ENCODE results near the gene KLK13. TPM values are rescaled to one million over a fixed set of nuclear protein-coding genes. Genes with fewer than 3 reads are reported as not detected.

Gene KLK13
- total and polyA plus RNA-seq, 7 donors = 0.58 to 0.60 TPM; not detected in 5

DNA sequence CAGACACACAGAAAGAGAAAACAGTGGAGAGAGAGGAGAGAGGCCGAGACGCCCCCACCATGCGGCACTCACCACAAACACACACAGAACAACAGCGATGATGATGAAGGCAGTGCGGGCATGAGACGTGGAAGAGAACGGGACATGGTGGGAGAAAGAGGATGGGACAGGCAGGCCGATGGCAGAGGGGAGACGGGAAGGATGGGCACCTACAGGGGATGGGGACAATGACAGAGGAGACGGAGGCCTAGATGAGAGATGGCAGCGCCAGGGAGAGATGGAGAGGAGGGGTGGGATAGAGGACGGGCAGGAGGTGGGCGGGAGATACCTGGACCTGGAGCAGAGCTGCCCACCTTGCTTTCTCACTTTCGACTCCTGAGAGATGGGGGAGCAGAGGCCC, 18.9 kb upstream of the KLK13 start:
- TF ChIP-seq, protein P1, sequence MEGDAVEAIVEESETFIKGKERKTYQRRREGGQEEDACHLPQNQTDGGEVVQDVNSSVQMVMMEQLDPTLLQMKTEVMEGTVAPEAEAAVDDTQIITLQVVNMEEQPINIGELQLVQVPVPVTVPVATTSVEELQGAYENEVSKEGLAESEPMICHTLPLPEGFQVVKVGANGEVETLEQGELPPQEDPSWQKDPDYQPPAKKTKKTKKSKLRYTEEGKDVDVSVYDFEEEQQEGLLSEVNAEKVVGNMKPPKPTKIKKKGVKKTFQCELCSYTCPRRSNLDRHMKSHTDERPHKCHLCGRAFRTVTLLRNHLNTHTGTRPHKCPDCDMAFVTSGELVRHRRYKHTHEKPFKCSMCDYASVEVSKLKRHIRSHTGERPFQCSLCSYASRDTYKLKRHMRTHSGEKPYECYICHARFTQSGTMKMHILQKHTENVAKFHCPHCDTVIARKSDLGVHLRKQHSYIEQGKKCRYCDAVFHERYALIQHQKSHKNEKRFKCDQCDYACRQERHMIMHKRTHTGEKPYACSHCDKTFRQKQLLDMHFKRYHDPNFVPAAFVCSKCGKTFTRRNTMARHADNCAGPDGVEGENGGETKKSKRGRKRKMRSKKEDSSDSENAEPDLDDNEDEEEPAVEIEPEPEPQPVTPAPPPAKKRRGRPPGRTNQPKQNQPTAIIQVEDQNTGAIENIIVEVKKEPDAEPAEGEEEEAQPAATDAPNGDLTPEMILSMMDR (IDR thresholded peaks at IDR 0.05) = no peak
- TF ChIP-seq POLR2AphosphoS5 (IDR thresholded peaks at IDR 0.05) (no peak), POLR2A (IDR thresholded peaks at IDR 0.05) (no peak), EP300 (IDR thresholded peaks at IDR 0.05) (no peak)
- 81% methylated on average over 14 of the region's 14 CpGs for WGBS, 2 donors
- no peak for DNase-seq
- Histone ChIP-seq H3K4me3 (no peak overlapping the region), H3K27ac (no peak overlapping the region), H3K36me3 (no peaks in the 10 kb centered on the region), H3K9me3 (no peaks in the 10 kb centered on the region), H3K27me3 (peaks cover 0 to 15% (median 0%) of the 10 kb centered on the region in 3 donors), H3K4me1 (no peaks in the 10 kb centered on the region)
- intact Hi-C loops (cut with DNase I) = no loop called here

DNA sequence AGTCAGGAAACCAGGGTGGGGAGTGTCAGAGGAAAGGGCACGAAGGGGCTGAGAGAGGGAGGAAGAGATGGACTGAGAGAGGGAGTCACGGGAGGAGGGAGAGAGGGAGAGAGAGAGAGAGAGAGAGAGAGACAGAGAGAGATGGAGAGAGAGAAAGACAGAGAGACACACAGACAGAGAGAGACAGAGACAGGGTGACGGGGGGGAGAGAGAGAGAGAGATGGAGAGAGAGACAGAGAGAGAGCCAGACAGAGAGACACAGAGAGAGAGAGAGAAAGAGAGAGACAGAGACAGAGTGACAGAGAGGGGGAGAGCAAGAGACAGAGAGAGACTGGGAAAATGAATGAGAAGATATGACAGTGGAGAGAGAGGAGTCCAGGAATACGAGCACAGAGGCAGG, 18.3 kb upstream of the KLK13 start:
- H3K9me3 ChIP-seq = no peaks in the 10 kb centered on the region
- 24 to 38% methylated on average over 4 of the region's 4 CpGs for WGBS, 2 donors
- H3K4me1 ChIP-seq = no peaks in the 10 kb centered on the region
- intact Hi-C loops (cut with DNase I) = no loop called here
- no peaks in the 10 kb centered on the region for H3K36me3 ChIP-seq
- peaks cover 0 to 15% (median 0%) of the 10 kb centered on the region in 3 donors for H3K27me3 ChIP-seq
- H3K4me3 ChIP-seq = no peak overlapping the region
- TF ChIP-seq POLR2A (IDR thresholded peaks at IDR 0.05) (no peak), EP300 (IDR thresholded peaks at IDR 0.05) (no peak), POLR2AphosphoS5 (IDR thresholded peaks at IDR 0.05) (no peak)
- TF ChIP-seq, protein P1 (IDR thresholded peaks at IDR 0.05) = no peak
- no peak overlapping the region for H3K27ac ChIP-seq
- DNase-seq = no peak

DNA sequence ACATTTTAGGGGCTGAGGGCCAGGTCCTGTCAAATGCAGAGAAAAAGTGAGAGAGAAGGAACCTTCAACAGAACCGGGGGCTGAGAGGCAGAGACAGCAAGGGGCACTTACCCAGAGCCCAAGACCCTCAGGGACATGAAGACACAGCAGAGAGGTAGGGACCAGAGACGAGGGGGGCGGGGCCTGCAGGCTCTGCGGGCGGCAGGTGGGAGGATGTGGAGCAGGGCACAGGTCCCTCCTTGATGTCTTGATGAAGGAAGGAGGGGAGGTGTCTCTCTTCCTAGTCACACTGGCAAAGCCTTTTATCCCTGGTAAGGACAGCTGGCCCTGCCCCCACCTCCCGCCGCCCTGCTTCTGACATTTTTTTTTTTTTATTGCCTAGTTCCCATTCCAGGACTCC, 17.7 kb upstream of the KLK13 start, which contains the start of gene KLK14:
Gene KLK14, minus strand, starts transcription at position 277 of the 400 bp plus-strand sequence. Its CDS starts 273 bp downstream, at position 4.
- intact Hi-C loops (cut with DNase I) = no loop called here
- Histone ChIP-seq H3K27me3 (peaks cover 0 to 15% (median 0%) of the 10 kb centered on the region in 3 donors), H3K9me3 (no peaks in the 10 kb centered on the region), H3K27ac (no peak within 1 kb of the TSS), H3K36me3 (no peaks in the 10 kb centered on the region), H3K4me1 (no peaks in the 10 kb centered on the region), H3K4me3 (no peak within 1 kb of the TSS)
- no peak for DNase-seq
- WGBS, 2 donors = 20 to 29% methylated on average over 7 of the region's 7 CpGs
- no peak for TF ChIP-seq EP300 (IDR thresholded peaks at IDR 0.05)
- TF ChIP-seq, protein P1 (IDR thresholded peaks at IDR 0.05) = no peak
- TF ChIP-seq POLR2AphosphoS5 (IDR thresholded peaks at IDR 0.05) = no peak
- no peak for TF ChIP-seq POLR2A (IDR thresholded peaks at IDR 0.05)

DNA sequence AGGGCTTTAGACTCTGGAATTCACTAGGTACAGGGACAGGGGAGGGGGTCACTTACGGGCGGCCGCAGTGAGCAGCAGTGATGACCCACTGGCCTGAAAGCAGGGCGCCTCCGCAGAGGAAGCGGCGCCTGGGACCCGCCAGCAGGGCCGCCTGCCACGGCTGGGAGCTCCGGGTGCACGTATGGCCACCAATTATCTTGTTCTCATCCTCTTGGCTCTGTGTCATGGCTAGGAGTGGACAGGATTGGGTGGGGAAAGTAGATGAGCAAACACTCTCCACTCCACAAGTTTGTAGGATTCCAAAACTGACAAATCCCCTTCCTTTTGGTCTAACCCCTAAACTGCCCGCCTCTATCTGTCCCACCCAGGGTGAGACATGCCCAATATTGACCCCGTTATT, 16.6 kb upstream of the KLK13 start:
- Histone ChIP-seq H3K4me3 (no peak overlapping the region), H3K4me1 (no peaks in the 10 kb centered on the region), H3K27ac (no peak overlapping the region), H3K9me3 (no peaks in the 10 kb centered on the region), H3K27me3 (peaks cover 0 to 15% (median 0%) of the 10 kb centered on the region in 3 donors), H3K36me3 (no peaks in the 10 kb centered on the region)
- DNase-seq = no peak
- TF ChIP-seq POLR2AphosphoS5 (IDR thresholded peaks at IDR 0.05) (no peak), POLR2A (IDR thresholded peaks at IDR 0.05) (no peak), EP300 (IDR thresholded peaks at IDR 0.05) (no peak)
- TF ChIP-seq, protein P1 (IDR thresholded peaks at IDR 0.05) = no peak
- intact Hi-C loops (cut with DNase I) = no loop called here
- 90 to 91% methylated on average over 14 of the region's 14 CpGs for WGBS, 2 donors

Measured in sigmoid colon (tissue), 7 donors.